ENCODE data around the gene ADSS1. TPM values are rescaled to one million over a fixed set of nuclear protein-coding genes. Genes with fewer than 3 reads are reported as not detected.

Gene ADSS1
- total and polyA plus RNA-seq, 2 donors (not counting 1 experiment from before 2014, with no cell fraction given), result 2.2 to 3.5 TPM

GRCh38 chr14:104781271-104782077, 57.4 kb downstream of the ADSS1 start:
- TF ChIP-seq EZH2 (IDR thresholded peaks at IDR 0.05; ENCODE audit: low read length, missing control alignments) (no peak), CTCF (conservative IDR thresholded peaks at IDR 0.05 in 1 of 2, IDR thresholded peaks at IDR 0.05 in 1 of 2; ENCODE audit: low read depth in 1 of 2, low read length in 2 of 2) (no peak)
- Histone ChIP-seq H4K20me1 (ENCODE audit: control insufficient read depth, extremely low read depth, insufficient read depth, low read length) (no peaks in the 10 kb centered on the region), H3K27ac (ENCODE audit: insufficient read depth, low read length) (no peak overlapping the region), H3K4me1 (ENCODE audit: control insufficient read depth, extremely low read depth, insufficient read depth, low read length) (no peaks in the 10 kb centered on the region), H3K36me3 (ENCODE audit: control insufficient read depth, insufficient read depth, low read length) (peaks cover 9% of the 10 kb centered on the region), H3K4me3 (replicated peaks in 1 of 4; ENCODE audit: control extremely low read depth in 1 of 4, insufficient read depth in 1 of 4, low read depth in 3 of 4, low read length in 4 of 4) (no peak overlapping the region), H3K79me2 (ENCODE audit: control insufficient read depth, insufficient read depth, low read length) (no peaks in the 10 kb centered on the region), H3K9me3 (ENCODE audit: control insufficient read depth, insufficient read depth, low read depth, low read length) (no peaks in the 10 kb centered on the region), H2AFZ (ENCODE audit: low read length) (no peak overlapping the region), H3K4me2 (ENCODE audit: extremely low read depth, insufficient read depth, low read length) (no peak overlapping the region), H3K27me3 (ENCODE audit: control insufficient read depth, insufficient read depth, low read length) (no peaks in the 10 kb centered on the region), H3K9ac (ENCODE audit: insufficient read depth, low read length) (no peak overlapping the region)
- no peak for DNase-seq (ENCODE audit: low read depth in 2 of 2)

- Histone ChIP-seq H3K9me3 (ENCODE audit: control insufficient read depth, insufficient read depth, low read depth, low read length) (no peaks in the 10 kb centered on the region), H2AFZ (ENCODE audit: low read length) (no peak overlapping the region), H3K4me2 (ENCODE audit: extremely low read depth, insufficient read depth, low read length) (no peak overlapping the region), H3K9ac (ENCODE audit: insufficient read depth, low read length) (no peak overlapping the region), H3K36me3 (ENCODE audit: control insufficient read depth, insufficient read depth, low read length) (peaks cover 5% of the 10 kb centered on the region), H4K20me1 (ENCODE audit: control insufficient read depth, extremely low read depth, insufficient read depth, low read length) (no peaks in the 10 kb centered on the region), H3K27ac (ENCODE audit: insufficient read depth, low read length) (no peak overlapping the region), H3K27me3 (ENCODE audit: control insufficient read depth, insufficient read depth, low read length) (no peaks in the 10 kb centered on the region), H3K79me2 (ENCODE audit: control insufficient read depth, insufficient read depth, low read length) (no peaks in the 10 kb centered on the region), H3K4me3 (replicated peaks in 1 of 4; ENCODE audit: control extremely low read depth in 1 of 4, insufficient read depth in 1 of 4, low read depth in 3 of 4, low read length in 4 of 4) (no peak overlapping the region), H3K4me1 (ENCODE audit: control insufficient read depth, extremely low read depth, insufficient read depth, low read length) (no peaks in the 10 kb centered on the region)
- DNase-seq (ENCODE audit: low read depth in 2 of 2), result no peak
- TF ChIP-seq CTCF (conservative IDR thresholded peaks at IDR 0.05 in 1 of 2, IDR thresholded peaks at IDR 0.05 in 1 of 2; ENCODE audit: low read depth in 1 of 2, low read length in 2 of 2) (no peak), EZH2 (IDR thresholded peaks at IDR 0.05; ENCODE audit: low read length, missing control alignments) (no peak)
Measured at GRCh38 chr14:104782086-104782807, 58.2 kb downstream of the ADSS1 start.

GRCh38 chr14:104782808-104783139, 58.7 kb downstream of the ADSS1 start:
- no peak for TF ChIP-seq EZH2 (IDR thresholded peaks at IDR 0.05; ENCODE audit: low read length, missing control alignments)
- TF ChIP-seq CTCF (conservative IDR thresholded peaks at IDR 0.05 in 1 of 2, IDR thresholded peaks at IDR 0.05 in 1 of 2; ENCODE audit: low read depth in 1 of 2, low read length in 2 of 2), result no peak
- DNase-seq (ENCODE audit: low read depth in 2 of 2), result no peak

More at GRCh38 chr14:104782808-104783139, 58.7 kb downstream of the ADSS1 start:
- Histone ChIP-seq H3K36me3 (ENCODE audit: control insufficient read depth, insufficient read depth, low read length) (peaks cover 3% of the 10 kb centered on the region), H3K4me3 (replicated peaks in 1 of 4; ENCODE audit: control extremely low read depth in 1 of 4, insufficient read depth in 1 of 4, low read depth in 3 of 4, low read length in 4 of 4) (no peak overlapping the region), H3K4me2 (ENCODE audit: extremely low read depth, insufficient read depth, low read length) (no peak overlapping the region), H3K27ac (ENCODE audit: insufficient read depth, low read length) (no peak overlapping the region), H4K20me1 (ENCODE audit: control insufficient read depth, extremely low read depth, insufficient read depth, low read length) (no peaks in the 10 kb centered on the region), H3K4me1 (ENCODE audit: control insufficient read depth, extremely low read depth, insufficient read depth, low read length) (no peaks in the 10 kb centered on the region), H3K9me3 (ENCODE audit: control insufficient read depth, insufficient read depth, low read depth, low read length) (no peaks in the 10 kb centered on the region), H3K79me2 (ENCODE audit: control insufficient read depth, insufficient read depth, low read length) (no peaks in the 10 kb centered on the region), H3K27me3 (ENCODE audit: control insufficient read depth, insufficient read depth, low read length) (no peaks in the 10 kb centered on the region), H2AFZ (ENCODE audit: low read length) (no peak overlapping the region), H3K9ac (ENCODE audit: insufficient read depth, low read length) (no peak overlapping the region)

Measured in fibroblast of lung (primary cell).